GM20000 (cell line): ENCODE results near the gene PRDM1.

ENCODE experiments used
- DNase-seq: peaks from one replicate; pipeline ENCODE4 v3.0.0; 2012; ENCODE audit warnings: low spot score
- TF ChIP-seq, protein P1 (sequence below): IDR thresholded peaks from 2 replicates; pipeline ENCODE4 v1.5.1; 2012; ENCODE audit warnings: mild to moderate bottlenecking, control low read depth; ENCODE audit errors: extremely low read depth, missing control alignments

The PRDM1 gene

GRCh38 chr6:106085984-106086813 lies at the start of gene PRDM1:
Gene PRDM1 (plus strand): TSS chr6:106086336. CDS start chr6:106086554, 218 bp downstream.
- peak; percentile 84 for DNase-seq
- TF ChIP-seq, protein P1, sequence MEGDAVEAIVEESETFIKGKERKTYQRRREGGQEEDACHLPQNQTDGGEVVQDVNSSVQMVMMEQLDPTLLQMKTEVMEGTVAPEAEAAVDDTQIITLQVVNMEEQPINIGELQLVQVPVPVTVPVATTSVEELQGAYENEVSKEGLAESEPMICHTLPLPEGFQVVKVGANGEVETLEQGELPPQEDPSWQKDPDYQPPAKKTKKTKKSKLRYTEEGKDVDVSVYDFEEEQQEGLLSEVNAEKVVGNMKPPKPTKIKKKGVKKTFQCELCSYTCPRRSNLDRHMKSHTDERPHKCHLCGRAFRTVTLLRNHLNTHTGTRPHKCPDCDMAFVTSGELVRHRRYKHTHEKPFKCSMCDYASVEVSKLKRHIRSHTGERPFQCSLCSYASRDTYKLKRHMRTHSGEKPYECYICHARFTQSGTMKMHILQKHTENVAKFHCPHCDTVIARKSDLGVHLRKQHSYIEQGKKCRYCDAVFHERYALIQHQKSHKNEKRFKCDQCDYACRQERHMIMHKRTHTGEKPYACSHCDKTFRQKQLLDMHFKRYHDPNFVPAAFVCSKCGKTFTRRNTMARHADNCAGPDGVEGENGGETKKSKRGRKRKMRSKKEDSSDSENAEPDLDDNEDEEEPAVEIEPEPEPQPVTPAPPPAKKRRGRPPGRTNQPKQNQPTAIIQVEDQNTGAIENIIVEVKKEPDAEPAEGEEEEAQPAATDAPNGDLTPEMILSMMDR, result peak; percentile 4

- TF ChIP-seq, protein P1, result no peak
Measured at GRCh38 chr6:106037060-106037459, 49.1 kb upstream of the PRDM1 start.

DNA sequence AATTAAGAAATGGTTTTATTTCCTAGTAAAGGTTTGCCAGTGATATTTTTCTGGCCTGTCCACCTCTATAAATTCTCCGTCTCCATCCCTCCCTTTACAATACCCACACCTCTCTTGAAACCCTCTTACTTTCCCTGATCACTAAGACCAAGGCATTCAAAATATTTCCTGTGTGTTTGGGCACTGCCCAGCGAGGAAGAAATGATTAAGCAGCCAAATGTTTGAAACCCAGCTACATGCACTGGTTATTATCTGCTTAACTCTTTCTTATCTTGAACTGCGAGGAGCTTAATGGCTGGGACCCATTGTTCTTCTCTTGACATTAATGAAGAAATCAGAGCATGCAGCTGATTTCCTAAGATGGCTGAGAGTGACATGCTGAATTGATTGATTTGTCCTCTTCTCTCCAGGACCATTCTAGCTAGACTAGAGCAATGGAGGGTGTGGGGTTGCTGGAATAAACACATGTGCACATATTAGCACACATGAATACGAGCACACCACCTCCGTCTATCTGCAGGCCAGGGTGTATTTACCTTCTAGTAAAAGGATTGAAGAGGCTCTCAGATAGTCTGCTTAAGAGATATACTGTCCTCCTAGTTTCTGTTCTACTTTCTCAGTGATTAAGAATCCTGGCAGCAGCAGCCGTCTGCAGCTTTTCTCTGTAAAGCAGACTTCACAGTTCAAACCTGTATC lies 46.1 kb upstream of the PRDM1 start:
- DNase-seq, result no peak
- TF ChIP-seq, protein P1, result no peak

More at GRCh38 chr6:106037060-106037459, 49.1 kb upstream of the PRDM1 start:
- no peak for DNase-seq

DNA sequence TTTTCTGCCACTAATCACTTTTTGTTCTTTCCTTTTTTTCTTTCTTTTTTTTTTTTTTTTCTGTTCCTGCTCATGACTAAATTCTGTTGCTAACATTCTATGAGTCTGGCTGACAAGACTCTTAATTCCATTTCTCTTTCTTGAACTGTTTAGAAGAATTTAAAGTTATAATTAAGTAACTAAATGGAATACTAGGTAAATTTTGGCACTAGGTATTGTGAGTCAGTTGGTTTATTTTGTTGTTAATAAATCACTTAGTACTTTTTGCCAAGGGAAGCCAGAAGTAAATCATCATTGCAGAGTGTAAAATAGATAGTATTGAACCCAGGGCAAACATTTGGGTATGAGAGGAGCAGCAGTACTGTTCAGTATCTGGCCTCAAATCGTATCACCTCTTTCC lies 42.0 kb upstream of the PRDM1 start:
- no peak for DNase-seq

DNA sequence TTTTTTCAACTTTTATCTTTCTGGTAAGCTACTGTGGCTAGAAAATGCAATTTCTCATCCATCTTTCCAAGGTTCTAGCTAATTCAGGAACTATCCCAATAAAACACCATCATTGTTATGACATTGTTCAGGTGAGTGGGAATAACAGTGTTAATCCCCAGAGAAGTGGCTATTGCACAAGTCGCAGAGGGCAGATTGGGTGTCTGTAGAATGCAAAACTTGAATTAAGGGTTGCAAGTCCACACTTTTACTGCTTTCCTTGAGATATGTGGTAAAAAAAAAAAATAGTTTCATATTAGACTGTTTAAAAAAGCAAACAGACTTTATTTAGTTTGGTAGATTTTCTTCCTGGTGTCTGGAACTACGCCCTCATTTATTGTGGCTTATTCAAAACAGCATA lies 41.1 kb upstream of the PRDM1 start:
- DNase-seq, result no peak
- TF ChIP-seq, protein P1, result no peak

More for the DNA sequence above, 42.0 kb upstream of the PRDM1 start:
- TF ChIP-seq, protein P1, result no peak

GRCh38 chr6:106046116-106046853 lies 39.9 kb upstream of the PRDM1 start:
- TF ChIP-seq, protein P1, result no peak

More at GRCh38 chr6:106046116-106046853, 39.9 kb upstream of the PRDM1 start:
- DNase-seq, result no peak
